HG02571 (cell line): ENCODE results near the gene WDR27.
"Not testable (repeated sequence)": the region's sequence is repeated elsewhere in the genome, so short reads cannot be mapped to it uniquely, and the experiment has no call there.

Experiments used
- ATAC-seq: cut with Tn5 transposase; IDR thresholded peaks from one replicate; pipeline ENCODE4 v1.9.1; 2021; ENCODE audit warnings: mild to moderate bottlenecking, moderate library complexity; ENCODE audit not compliant: unreplicated experiment

The WDR27 gene

DNA sequence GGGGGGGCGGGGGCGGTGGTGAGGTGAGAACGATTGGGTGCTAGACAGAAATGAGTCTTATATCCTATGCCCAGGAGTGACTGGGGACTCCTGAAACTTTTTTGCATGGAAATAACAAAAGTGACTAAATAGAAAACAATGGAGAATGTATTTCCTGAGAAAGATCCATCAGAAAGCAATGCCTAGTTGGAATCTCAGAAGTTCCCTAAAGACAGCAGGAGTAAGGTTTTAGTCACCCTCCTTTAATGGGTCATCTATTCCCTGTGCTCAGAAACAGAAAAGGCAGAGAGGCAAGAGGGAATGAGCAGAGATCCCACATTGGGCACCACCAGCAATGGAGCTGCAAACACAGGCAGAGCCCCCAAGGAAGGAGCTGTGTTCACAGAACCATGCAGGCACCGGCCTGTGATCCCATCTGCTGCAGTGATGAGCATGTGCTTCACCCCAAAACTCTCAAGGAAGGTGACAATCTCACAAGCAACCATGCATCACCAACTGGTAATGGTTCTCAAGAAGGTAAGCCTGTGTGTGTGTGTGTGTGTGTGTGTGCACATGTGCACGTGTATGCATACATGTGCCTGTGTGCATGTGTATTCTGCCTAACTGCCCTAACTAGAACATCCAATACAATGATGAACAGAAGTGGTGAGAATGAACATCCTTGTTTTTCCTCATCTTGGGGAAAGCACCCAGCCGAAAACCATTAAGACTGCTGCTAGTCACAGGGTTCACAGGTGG, 168.4 kb downstream of the WDR27 start:
- ATAC-seq, result no peak

DNA sequence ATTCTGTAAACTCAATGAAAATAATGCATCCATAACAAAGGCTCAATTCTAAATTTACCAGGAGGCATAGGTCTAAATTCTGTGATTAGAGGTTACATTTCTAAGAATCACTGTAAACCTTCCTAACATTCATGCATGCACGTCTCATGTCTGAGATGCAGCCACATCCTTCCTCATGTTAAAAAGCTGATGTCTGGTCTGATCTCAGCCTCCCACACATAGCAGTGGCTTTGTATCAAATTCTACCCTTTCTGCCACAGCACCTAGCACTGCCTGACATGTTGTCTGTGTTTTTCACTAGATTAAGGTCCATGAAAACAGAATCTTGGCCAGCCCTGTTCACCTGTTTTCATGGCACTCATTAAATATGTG, 171.1 kb downstream of the WDR27 start:
- no peak for ATAC-seq

DNA sequence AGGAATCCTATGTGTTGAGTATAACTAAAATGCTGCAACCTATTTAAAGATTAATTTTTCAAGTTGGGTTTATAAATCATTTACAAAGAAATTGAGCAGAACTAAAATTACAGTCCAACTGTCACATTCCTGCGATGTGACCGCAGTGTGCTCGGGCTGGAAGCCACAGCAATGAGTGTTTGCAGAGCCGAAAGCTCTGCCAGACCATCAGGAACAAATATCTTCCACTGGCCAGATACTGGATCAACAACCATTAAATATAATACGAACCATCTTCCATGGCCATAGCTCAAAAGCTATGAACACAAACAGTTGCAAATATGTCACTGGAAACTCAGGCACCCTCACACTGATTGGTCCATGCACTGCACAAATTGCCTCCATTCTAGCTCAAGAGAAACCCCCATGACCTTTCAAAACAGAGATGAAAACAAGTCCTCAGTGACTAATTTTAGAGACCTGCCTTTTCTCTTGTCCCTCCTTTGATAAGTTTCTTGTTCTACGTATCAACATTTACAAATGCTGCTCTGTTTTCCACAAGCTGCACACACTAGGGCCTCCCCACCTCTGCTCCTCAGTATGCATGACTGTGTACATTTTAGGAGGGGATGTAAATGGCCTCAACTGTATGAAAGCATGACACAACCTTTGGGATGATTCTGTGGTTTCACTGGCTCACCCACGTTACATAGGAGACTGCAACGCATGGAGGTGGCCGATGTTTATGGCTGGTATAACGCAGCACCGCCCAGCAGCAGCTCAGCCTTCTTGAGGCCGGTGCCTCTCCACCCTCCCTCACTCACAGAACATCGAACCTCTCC, 171.7 kb downstream of the WDR27 start:
- ATAC-seq, result no peak

DNA sequence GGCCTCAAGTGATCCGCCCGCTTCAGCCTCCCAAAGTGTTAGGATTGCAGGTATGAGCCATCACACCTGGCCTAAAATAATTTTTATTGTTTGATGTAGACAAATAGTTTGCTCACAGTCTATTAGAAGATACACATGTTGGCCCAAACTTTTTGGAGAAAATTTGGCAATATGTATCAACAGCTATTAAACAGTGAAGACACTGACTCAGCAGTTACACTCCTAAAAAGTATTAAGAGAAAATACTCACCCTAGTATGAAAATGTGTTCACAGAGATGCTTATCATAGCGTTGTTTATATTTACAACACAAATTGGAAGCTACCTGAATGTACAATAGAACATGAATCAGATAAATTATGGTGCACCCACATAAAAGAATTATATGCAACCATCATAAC, 173.1 kb downstream of the WDR27 start:
- ATAC-seq, result no peak

DNA sequence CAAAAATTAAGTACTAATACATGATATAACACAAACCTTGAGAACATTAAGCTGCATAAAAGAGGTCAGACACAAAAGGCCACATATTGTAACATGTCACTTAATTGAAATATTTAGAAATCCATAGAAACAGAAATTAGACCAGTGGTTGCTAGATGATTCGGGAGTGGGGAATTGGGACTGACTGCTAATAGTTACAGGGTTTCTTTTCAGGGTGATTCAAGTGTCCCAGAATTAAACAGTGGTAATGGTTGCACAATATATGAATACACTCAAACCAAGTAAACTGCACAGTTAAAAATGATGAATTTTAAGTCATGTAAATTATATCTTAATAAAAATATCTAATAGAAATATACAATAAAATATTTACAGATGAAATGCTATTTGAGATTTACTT, 174.5 kb downstream of the WDR27 start:
- ATAC-seq, result no peak

DNA sequence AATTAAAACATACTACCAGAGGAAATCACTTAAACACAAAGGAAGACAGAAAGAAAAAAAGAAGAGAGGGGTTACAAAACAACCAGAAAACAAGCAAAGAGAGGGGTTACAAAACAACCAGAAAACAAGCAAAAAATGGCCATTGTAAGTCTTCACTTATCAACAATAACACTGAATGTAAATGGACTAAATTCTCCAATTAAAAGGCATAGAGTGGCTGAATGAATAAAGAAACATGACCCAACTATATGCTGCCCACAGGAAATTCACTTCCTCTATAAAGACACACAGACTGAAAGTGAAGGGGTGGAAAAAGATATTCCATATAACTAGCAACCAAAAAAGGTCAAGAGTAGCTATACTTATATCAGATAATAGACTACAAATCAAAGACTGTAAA, 180.0 kb downstream of the WDR27 start:
- ATAC-seq, result no peak

DNA sequence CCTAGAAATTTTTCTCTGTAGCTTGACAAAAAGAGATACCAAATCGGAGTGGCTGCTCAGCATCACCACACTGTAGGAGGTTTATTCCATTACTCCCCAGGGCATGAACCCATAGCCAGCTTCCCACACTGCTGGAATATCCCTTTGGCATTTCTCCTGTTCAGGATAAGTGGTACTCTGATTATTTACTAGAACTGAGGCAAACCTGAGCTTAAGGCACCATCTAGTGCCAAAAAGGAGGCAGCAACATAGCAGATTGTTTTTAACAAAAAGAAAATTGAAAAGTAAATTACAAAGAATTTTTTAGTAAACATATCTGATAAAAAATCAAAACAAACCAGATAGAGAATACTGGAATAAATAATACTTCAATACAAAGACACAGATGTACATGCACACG, 181.7 kb downstream of the WDR27 start:
- ATAC-seq, result no peak

DNA sequence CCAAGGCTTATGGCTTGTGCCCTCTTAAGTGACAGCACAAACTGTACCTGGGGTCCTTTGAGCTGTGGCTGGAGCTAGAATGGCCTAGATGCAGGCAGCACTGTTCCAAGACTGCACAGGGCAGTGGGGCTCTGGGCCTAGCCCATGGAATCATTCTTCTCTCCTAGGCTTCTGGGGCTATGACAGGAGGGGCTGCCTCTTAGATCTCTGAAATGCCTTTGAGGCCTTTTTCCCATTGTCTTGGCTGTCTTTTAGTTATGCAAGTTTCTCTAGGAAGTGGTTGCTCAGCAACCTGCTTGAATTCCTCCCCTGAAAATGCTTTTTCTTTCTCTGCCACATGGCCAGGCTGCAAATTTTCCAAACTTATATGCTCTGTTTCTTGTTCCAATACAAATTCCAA, 183.4 kb downstream of the WDR27 start:
- ATAC-seq, result no peak

DNA sequence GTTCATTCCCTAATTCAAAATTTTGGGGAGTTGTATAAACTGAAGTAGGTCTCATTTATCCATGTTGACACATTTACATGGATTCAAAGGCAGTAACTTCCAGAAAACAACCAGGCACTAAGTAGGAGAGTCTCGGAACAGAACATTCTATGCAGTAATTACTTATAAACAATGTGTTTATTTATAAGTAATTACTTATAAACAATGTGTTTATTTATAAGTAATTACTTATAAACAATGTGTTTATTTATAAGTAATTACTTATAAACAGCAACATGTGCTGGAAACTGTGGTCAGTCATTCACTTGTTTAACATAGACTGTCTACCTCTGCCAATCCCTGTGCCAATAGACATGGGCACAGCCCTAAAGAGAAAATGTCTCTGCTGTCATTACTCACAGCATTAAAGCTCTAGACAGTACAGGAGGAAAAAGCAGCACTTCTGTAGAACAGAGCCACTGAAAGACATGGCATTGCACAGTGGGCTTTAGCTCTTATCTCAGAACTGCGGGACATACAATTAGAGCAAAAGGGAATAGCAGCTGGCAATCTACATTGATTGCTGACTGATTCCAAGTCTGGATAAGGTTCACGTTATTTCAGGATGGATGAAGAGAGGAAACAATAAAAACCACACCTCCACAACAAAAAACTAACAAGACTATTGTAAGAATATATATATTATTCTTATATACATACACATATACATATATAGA, 188.2 kb downstream of the WDR27 start:
- ATAC-seq, result no peak

DNA sequence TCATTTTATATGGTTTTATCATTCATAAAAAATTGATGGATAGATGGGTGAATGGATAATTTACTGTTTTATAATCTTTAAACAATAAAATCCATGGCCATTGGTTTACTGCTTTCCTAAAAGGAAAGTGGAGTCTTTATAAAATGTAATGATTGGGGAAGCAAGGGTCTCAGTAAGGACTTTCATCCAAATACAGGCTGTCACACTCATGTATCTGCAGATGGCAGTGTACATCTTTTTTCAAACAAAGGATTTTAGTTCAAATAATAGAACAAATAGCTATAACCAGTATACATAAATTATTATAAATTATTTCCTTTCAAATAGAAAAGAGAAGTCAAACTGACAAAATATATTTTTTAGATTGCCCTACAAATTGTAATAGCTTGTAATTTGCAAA, 190.0 kb downstream of the WDR27 start:
- ATAC-seq, result not testable (repeated sequence)

DNA sequence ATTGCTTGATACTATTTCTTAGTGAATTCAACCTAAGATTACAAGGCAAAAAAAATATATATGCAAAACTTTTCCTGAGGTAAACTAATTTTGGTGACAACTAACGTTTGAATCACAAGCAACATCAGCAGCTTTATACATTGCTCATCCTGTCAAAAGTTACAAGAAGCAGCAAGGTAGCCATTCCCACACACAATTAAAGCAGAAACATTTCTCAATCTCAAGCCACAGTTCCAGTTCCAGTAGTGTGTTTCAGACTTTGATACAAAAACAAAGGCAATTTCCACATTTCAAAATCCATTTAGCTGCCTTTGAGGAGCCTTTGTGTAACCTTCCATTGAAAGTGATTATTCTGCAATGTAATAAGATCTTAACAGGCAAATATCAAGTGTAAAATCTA, 191.0 kb downstream of the WDR27 start:
- no peak for ATAC-seq

DNA sequence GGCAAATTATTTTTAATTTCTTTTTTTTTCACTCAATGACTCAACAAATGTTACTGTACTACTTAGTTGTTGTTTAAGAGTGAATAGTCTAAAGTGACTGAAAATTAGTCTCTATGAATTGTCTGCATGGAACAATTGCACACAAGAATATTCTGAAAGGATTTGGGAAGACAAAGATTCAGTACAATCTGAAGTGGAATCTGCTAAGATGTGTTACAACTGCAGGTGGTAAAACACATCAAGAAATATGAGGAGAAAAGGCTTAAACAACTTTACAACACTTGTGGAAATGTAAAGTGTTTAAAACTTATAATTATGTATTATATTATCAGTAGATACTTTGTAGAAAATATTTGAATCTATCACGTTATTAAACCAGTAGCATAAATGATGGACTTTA, 193.4 kb downstream of the WDR27 start:
- ATAC-seq, result no peak

DNA sequence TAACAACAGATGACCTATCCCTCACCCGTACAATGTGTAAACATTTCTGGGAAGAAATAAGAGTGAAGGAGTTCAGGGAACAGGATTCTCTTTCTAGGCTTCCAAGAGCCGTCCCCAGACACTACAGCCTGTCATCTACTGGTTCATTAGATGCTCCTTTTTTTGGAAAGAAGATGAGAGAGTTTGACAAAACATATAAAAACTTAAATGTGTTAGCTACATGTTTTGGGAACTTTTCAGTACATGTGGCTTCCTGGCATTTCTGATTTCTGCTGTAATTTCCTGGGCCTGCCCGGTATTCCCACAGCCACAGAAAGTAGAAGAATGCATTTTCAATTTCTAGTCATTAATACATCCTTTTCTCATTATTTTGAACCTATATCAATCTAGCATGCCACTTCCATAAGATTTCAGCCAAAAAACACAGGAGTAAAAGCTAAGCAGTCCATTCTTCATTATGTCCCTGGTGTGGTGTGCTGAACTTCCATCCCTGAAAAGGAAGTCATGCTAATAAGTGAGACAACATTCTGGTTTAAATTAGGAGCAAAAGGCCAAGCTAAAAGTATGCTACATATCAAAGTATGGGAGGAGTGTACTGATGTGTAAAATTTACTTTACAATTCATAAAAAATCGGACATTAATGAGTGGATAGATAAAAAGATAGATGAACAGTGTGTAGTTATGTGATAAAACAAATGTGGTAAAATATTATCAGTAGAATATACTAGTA, 198.2 kb downstream of the WDR27 start:
- ATAC-seq, result no peak

DNA sequence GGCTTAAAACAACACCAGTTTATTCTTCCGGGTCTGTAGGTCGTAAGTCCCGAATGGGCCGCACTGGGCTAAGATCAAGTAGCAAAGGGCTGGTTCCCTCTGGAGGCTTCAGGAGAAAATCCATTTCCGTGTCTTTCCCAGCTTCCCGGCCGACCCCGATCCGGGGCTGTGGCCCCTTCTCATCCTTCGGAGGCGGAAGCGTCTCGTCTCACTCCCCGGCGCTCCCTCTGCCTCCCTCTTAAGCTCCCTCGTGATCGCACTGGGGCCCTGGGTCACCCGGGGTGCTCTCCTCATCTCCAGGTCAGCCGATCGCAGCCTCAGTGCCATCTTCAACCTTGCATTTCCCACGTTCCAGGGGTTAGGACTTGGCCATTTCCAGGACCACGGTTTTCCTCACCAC, 199.4 kb downstream of the WDR27 start:
- no peak for ATAC-seq

DNA sequence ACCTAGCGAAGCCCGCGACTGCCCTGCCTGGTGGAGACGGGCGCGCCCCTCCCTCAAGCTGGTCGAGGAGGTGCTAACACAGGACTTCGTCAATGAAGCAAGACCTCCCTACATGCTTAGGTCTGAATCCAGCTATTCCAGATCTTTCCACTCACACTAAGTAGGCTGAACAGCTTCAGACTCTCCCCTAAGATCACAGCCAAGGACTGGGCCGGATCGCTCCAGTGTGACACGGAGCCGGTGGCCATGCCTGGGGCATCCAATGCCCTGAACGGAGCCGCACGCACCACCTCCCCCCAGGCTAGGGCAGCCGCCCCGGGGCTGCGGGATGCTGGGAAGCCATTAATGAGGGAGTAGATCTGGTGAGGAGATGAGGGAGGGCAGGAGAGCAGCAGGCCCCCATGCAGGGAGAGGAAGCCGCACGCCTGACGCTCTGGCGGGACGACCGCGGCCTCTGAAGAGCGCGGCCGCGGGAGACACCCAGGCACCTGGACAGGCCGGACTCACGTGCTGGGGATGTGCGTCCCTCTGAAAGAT, 200.0 kb downstream of the WDR27 start:
- no peak for ATAC-seq

DNA sequence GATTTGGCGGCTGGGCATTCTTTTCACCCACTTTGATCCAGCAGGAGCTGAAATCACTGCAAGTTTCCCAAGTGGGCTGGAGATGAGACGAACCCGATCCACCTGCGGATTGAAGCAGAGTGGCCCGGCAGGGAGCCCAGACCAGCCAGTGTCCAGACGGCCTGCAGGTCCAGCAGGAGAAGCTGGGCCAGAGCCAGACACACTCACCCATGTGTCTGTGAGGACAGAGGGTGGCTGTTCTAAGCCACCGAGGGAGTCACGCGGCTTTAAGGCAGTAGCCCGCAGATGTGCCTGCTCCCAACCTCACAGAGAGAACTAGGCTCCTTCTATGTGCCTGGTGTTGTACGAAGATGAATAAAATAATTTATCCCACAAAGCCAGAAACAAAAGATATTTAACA, 200.7 kb downstream of the WDR27 start:
- ATAC-seq, result no peak

DNA sequence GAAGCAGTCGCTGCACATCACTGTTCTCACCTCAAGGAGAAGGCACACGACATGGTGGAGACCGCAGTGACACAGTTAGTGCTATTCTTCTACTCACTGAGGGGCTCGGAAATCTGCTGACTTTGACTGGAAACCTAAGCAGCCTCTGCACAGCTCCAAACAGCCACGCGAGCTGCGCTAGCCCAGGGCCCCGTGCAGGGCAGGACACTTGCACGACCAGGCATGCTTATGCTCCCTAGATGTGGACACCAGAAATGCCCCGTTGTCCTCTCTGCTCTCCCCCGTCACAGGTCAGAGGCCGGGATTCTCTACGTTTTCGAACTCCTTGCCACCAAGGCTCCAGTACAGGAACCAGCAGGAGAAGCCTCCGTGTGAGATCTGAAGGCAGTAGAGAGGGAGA, 201.1 kb downstream of the WDR27 start:
- ATAC-seq, result no peak

DNA sequence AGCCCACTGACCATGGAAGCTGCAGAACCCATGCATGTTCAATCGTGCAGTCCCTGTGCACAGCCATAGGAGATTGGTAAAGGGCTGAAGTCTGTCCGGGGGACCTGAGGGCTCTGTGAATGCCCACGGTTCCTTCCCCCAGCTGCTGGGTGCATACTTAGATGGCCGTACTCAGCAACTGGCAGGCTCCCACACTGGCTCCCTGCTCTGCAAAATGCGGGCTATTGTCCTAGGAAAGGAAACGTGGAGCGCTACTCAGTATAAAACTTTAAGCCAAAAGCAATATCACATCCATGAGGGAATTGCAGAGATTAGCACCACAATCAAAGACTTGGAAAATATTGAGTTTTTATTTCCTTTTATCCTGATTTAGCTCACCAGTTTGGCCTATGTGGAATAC, 202.0 kb downstream of the WDR27 start:
- ATAC-seq, result no peak

DNA sequence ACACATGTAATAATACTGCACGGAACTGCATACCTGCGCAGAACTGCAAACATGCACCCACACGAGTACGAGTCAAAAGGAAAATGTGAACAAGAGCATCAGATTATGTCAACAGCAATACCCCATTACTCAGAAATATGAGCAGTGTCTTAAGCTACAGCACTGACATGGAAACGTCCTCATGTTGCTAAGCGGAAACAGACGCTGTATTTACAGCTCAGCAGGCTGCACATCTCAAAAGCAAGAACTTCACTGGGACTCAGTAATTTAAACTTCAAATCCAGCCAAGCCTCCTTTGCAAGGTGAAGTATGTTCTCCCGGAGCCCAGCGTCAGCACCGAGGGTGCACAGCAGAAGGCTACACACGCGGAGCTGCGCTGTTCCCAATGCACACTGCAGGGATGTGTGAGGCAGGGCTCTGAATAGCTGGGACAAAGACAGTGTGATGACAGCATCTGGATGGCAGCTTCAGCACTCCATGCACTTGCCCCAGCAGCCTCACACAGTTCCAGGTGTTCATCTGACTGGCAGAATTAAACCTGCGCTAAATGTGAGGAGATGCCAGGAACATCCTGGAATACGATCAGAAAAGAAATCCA, 202.8 kb downstream of the WDR27 start:
- ATAC-seq, result no peak

DNA sequence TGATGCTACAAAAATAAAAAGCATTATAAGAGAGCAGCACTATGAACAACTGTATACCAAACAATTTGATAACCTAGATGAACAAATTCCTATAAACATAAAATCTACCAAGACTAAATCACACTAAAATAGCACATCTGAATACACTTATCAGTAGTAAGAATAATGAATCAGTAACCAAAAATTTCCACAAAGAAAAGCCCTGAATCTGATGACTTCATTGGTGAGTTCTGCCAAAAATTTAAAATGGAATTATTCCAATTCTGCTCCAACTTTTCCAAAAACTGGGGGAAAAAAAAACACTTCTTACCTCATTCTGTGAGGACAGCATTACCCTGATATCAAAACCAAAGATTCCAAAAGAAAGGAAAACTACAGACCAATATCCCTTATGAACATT, 206.2 kb downstream of the WDR27 start:
- no peak for ATAC-seq

DNA sequence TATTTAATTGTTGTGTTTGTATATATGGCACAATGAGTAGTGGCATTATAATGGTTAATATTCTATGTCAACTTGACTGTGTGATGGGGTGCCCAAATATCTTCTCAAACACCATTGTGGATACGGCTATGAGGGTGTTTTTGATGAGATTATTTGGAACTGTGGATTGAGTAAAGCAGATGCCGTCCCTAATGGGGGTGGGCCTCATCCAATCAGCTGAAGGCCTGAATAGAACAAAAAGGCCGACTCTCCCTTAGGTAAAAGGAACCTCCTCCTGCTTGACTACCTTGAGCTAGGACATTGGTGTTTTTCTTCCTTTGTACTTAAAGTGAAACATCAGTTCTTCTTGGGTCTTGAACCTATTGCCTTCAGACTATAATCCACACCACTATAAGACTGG, 207.8 kb downstream of the WDR27 start:
- ATAC-seq, result no peak
